Peyer's patch (tissue), 4 donors: ENCODE results near the gene CHST11.

Source experiments
- POLR2A ChIP-seq, 2 donors: fragments of 450-650 bp; IDR thresholded peaks; one replicate each; pipeline ENCODE4 v1.5.1; 2017; ENCODE audit warnings: antibody characterized with exemption in 2 of 2, mild to moderate bottlenecking in 2 of 2, moderate library complexity in 2 of 2
- TF ChIP-seq, protein P1 (sequence below), 6 experiments: fragments of 450-650 bp in 4 of 6; fragments of 200-600 bp in 2 of 6; sonication (generic) in 1 of 6; IDR thresholded peaks; one replicate each; pipeline ENCODE4 v1.5.1; 2017 to 2019; ENCODE audit warnings: antibody characterized with exemption in 6 of 6, mild to moderate bottlenecking in 3 of 6, moderate library complexity in 1 of 6

DNA sequence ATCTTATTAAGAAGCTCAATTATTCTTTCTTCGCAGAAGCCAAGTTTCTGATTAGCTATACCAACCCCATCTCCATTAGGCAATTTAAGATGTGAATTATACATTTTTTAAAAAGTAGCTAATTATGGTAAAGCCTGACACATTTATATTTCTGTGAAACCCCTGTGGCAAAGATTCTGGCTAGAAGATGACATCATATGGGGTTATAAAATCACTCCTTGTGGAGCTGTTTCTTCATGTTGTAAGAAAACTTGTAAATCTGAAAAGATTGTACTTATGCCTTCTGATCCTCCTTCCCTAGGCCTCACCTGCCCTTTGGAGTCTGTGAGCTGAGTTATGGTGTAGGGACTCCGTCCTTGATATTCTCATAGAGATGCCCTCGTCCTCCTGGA is 78.1 kb downstream of the CHST11 start:
- TF ChIP-seq, protein P1, sequence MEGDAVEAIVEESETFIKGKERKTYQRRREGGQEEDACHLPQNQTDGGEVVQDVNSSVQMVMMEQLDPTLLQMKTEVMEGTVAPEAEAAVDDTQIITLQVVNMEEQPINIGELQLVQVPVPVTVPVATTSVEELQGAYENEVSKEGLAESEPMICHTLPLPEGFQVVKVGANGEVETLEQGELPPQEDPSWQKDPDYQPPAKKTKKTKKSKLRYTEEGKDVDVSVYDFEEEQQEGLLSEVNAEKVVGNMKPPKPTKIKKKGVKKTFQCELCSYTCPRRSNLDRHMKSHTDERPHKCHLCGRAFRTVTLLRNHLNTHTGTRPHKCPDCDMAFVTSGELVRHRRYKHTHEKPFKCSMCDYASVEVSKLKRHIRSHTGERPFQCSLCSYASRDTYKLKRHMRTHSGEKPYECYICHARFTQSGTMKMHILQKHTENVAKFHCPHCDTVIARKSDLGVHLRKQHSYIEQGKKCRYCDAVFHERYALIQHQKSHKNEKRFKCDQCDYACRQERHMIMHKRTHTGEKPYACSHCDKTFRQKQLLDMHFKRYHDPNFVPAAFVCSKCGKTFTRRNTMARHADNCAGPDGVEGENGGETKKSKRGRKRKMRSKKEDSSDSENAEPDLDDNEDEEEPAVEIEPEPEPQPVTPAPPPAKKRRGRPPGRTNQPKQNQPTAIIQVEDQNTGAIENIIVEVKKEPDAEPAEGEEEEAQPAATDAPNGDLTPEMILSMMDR (IDR thresholded peaks at IDR 0.05): no peak
- no peak for TF ChIP-seq POLR2A (IDR thresholded peaks at IDR 0.05)
